Endothelial cell (in vitro differentiated cells): ENCODE results near the gene CHST2. TPM values are rescaled to one million over a fixed set of nuclear protein-coding genes. Genes with fewer than 3 reads are reported as not detected.
A peak's percentile ranks its signal among the peaks of the same experiment; 100 is the strongest.
"Not testable (repeated sequence)": the region's sequence is repeated elsewhere in the genome, so short reads cannot be mapped to it uniquely, and the experiment has no call there.

ENCODE experiments used
- DNase-seq: peaks from one replicate; pipeline ENCODE4 v3.0.0; 2021; ENCODE audit warnings: low spot score
- H3K27ac Mint-ChIP-seq: one replicate; pipeline ENCODE4 v1.8.0; 2021; ENCODE audit warnings: mixed read lengths, inconsistent platforms; ENCODE audit not compliant: unreplicated experiment
- H3K27me3 Mint-ChIP-seq: one replicate; pipeline ENCODE4 v1.8.0; 2021; ENCODE audit warnings: mild to moderate bottlenecking, moderate library complexity, mixed read lengths, inconsistent platforms; ENCODE audit not compliant: unreplicated experiment
- H3K36me3 Mint-ChIP-seq: one replicate; pipeline ENCODE4 v1.8.0; 2021; ENCODE audit warnings: mild to moderate bottlenecking, low read depth, mixed read lengths, inconsistent platforms; ENCODE audit not compliant: unreplicated experiment
- H3K4me1 Mint-ChIP-seq: one replicate; pipeline ENCODE4 v1.8.0; 2021; ENCODE audit warnings: mild to moderate bottlenecking, mixed read lengths, inconsistent platforms; ENCODE audit not compliant: unreplicated experiment
- H3K4me3 Mint-ChIP-seq: one replicate; pipeline ENCODE4 v1.8.0; 2021; ENCODE audit warnings: mild to moderate bottlenecking, mixed read lengths, inconsistent platforms; ENCODE audit not compliant: unreplicated experiment
- H3K9me3 Mint-ChIP-seq: one replicate; pipeline ENCODE4 v1.8.0; 2021; ENCODE audit warnings: mixed read lengths, inconsistent platforms; ENCODE audit not compliant: unreplicated experiment
- CTCF ChIP-seq: fragments of 200-600 bp; sonication (generic); IDR thresholded peaks from one replicate; pipeline ENCODE4 v1.5.0; 2021; ENCODE audit warnings: antibody characterized with exemption; ENCODE audit not compliant: unreplicated experiment
- total RNA-seq: library from RNA; stranded (reverse); fragmentation: NEBNext Ultra II Directional; extraction: Animal tissue kit (Norgen Biotek cat#: 25700); gene quantifications from one replicate; pipeline ENCODE4 v1.2.1, GENCODE V29; 2021; ENCODE audit not compliant: unreplicated experiment

CHST2 gene
- total RNA-seq, 1 donor from 2014 or later: 12.9 TPM

- Mint-ChIP-seq H3K36me3 (no peaks in the 10 kb centered on the region), H3K27ac (no peak overlapping the region), H3K4me1 (peaks cover 4% of the 10 kb centered on the region), H3K9me3 (no peaks in the 10 kb centered on the region), H3K27me3 (no peaks in the 10 kb centered on the region), H3K4me3 (no peak overlapping the region)
- DNase-seq: no peak
- no peak for TF ChIP-seq CTCF
Observed at GRCh38 chr3:143158014-143158988, 38.7 kb downstream of the CHST2 start.

GRCh38 chr3:143160437-143160836, 40.9 kb downstream of the CHST2 start:
- H3K4me3 Mint-ChIP-seq: no peak overlapping the region
- H3K27me3 Mint-ChIP-seq: no peaks in the 10 kb centered on the region
- no peak overlapping the region for H3K27ac Mint-ChIP-seq
- H3K4me1 Mint-ChIP-seq: peaks cover 20% of the 10 kb centered on the region
- H3K9me3 Mint-ChIP-seq: no peaks in the 10 kb centered on the region
- no peak for DNase-seq
- no peak for TF ChIP-seq CTCF
- H3K36me3 Mint-ChIP-seq: no peaks in the 10 kb centered on the region

- Mint-ChIP-seq H3K4me3 (no peak overlapping the region), H3K27ac (peak overlapping the region; percentile 58), H3K36me3 (no peaks in the 10 kb centered on the region), H3K4me1 (peaks cover 20% of the 10 kb centered on the region), H3K9me3 (no peaks in the 10 kb centered on the region), H3K27me3 (no peaks in the 10 kb centered on the region)
- no peak for TF ChIP-seq CTCF
- DNase-seq: no peak
Observed at GRCh38 chr3:143163562-143164100, 44.1 kb downstream of the CHST2 start.

GRCh38 chr3:143165211-143165610, 45.6 kb downstream of the CHST2 start:
- no peak overlapping the region for H3K27ac Mint-ChIP-seq

GRCh38 chr3:143165612-143166285, 46.2 kb downstream of the CHST2 start:
- H3K27ac Mint-ChIP-seq, H3K27me3 Mint-ChIP-seq, H3K4me3 Mint-ChIP-seq: not testable (repeated sequence)

More at GRCh38 chr3:143165211-143165610, 45.6 kb downstream of the CHST2 start:
- peaks cover 20% of the 10 kb centered on the region for H3K4me1 Mint-ChIP-seq
- TF ChIP-seq CTCF: no peak
- H3K36me3 Mint-ChIP-seq: no peaks in the 10 kb centered on the region
- peaks cover 4% of the 10 kb centered on the region for H3K27me3 Mint-ChIP-seq
- no peak for DNase-seq
- H3K4me3 Mint-ChIP-seq: no peak overlapping the region
- no peaks in the 10 kb centered on the region for H3K9me3 Mint-ChIP-seq

More at GRCh38 chr3:143165612-143166285, 46.2 kb downstream of the CHST2 start:
- H3K36me3 Mint-ChIP-seq, H3K9me3 Mint-ChIP-seq, DNase-seq: not testable (repeated sequence)
- H3K4me1 Mint-ChIP-seq: peaks cover 20% of the 10 kb centered on the region
